Measurements from ENCODE around the gene RALGAPA2. TPM values are rescaled to one million over a fixed set of nuclear protein-coding genes. Genes with fewer than 3 reads are reported as not detected.

The RALGAPA2 gene
- total RNA-seq, result 10 to 100 TPM; 20.5 to 42.9 (median 29.6) TPM

GRCh38 chr20:20712474-20713243 lies at the start of gene RALGAPA2:
Gene RALGAPA2, minus strand, starts transcription at chr20:20712644. Its CDS starts 164 bp downstream, at chr20:20712480.
- 0 to 1% methylated on average over 56 to 78 of the region's 87 CpGs for WGBS, 2 donors
- peaks cover 0 to 19% (median 7%) of the 10 kb centered on the region in 4 donors for H3K4me1 ChIP-seq

GRCh38 chr20:20761301-20761700 lies 48.9 kb upstream of the RALGAPA2 start:
- no peak for DNase-seq (ENCODE audit: low spot score in 2 of 2)
- H3K4me3 ChIP-seq, result no peak overlapping the region
- no peaks in the 10 kb centered on the region for H3K9me3 ChIP-seq
- 62 to 67% methylated on average over 1 of the region's 1 CpG for WGBS, 2 donors
- no peak overlapping the region for H3K27ac ChIP-seq
- no peaks in the 10 kb centered on the region for H3K27me3 ChIP-seq
- TF ChIP-seq EP300 (IDR thresholded peaks at IDR 0.05) (peak in 1 of 2 donors; percentile 34), CTCF (IDR thresholded peaks at IDR 0.05) (no peak)
- no peaks in the 10 kb centered on the region for H3K36me3 ChIP-seq
- H3K4me1 ChIP-seq, result no peaks in the 10 kb centered on the region

More at GRCh38 chr20:20712474-20713243, at the start of gene RALGAPA2:
- DNase-seq (ENCODE audit: low spot score in 2 of 2), result peak; percentile 94 to 97
- Histone ChIP-seq H3K36me3 (no peaks in the 10 kb centered on the region), H3K27me3 (no peaks in the 10 kb centered on the region), H3K4me3 (peak within 1 kb of the TSS; percentile 84 to 100 (median 97)), H3K9me3 (no peaks in the 10 kb centered on the region), H3K27ac (peak within 1 kb of the TSS; percentile 79 to 93 (median 90))
- TF ChIP-seq EP300 (IDR thresholded peaks at IDR 0.05) (peak; percentile 70 to 82), POLR2A (IDR thresholded peaks at IDR 0.05) (peak; percentile 20 to 74), CTCF (IDR thresholded peaks at IDR 0.05) (peak in 1 of 5 experiments; percentile 12)

- DNase-seq (ENCODE audit: low spot score in 2 of 2), result no peak
These were observed 46.7 kb upstream of the RALGAPA2 start for GRCh38 chr20:20759132-20759531.

GRCh38 chr20:20755674-20756319 lies 43.4 kb upstream of the RALGAPA2 start:
- Histone ChIP-seq H3K4me1 (no peaks in the 10 kb centered on the region), H3K36me3 (no peaks in the 10 kb centered on the region), H3K27me3 (no peaks in the 10 kb centered on the region), H3K27ac (no peak overlapping the region), H3K4me3 (no peak overlapping the region), H3K9me3 (no peaks in the 10 kb centered on the region)
- 89% methylated on average over 6 of the region's 6 CpGs for WGBS, 2 donors
- TF ChIP-seq CTCF (IDR thresholded peaks at IDR 0.05), result no peak
- no peak for TF ChIP-seq EP300 (IDR thresholded peaks at IDR 0.05)
- no peak for TF ChIP-seq POLR2A (IDR thresholded peaks at IDR 0.05)
- no peak for DNase-seq (ENCODE audit: low spot score in 2 of 2)

More at GRCh38 chr20:20759132-20759531, 46.7 kb upstream of the RALGAPA2 start:
- Histone ChIP-seq H3K36me3 (no peaks in the 10 kb centered on the region), H3K4me1 (no peaks in the 10 kb centered on the region), H3K9me3 (no peaks in the 10 kb centered on the region), H3K4me3 (no peak overlapping the region), H3K27me3 (no peaks in the 10 kb centered on the region), H3K27ac (peak overlapping the region in 2 of 4 donors; percentile 31 to 53)
- 48 to 50% methylated on average over 6 of the region's 6 CpGs for WGBS, 2 donors
- TF ChIP-seq EP300 (IDR thresholded peaks at IDR 0.05) (peak in 1 of 2 donors; percentile 24), POLR2A (IDR thresholded peaks at IDR 0.05) (no peak)

GRCh38 chr20:20755231-20755630 lies 42.8 kb upstream of the RALGAPA2 start:
- Histone ChIP-seq H3K9me3 (no peaks in the 10 kb centered on the region), H3K36me3 (no peaks in the 10 kb centered on the region), H3K27ac (no peak overlapping the region), H3K27me3 (no peaks in the 10 kb centered on the region), H3K4me1 (no peaks in the 10 kb centered on the region), H3K4me3 (no peak overlapping the region)
- no peak for TF ChIP-seq CTCF (IDR thresholded peaks at IDR 0.05)
- no peak for TF ChIP-seq EP300 (IDR thresholded peaks at IDR 0.05)
- TF ChIP-seq POLR2A (IDR thresholded peaks at IDR 0.05), result no peak
- WGBS, 2 donors, result 90 to 92% methylated on average over 4 of the region's 4 CpGs
- DNase-seq (ENCODE audit: low spot score in 2 of 2), result no peak

Measured in tibial nerve (tissue), 4 donors.